Activated CD4-positive, alpha-beta T cell treated with anti-CD3 and anti-CD28 coated beads, Interleukin-2, amount 50 U/mL, for 4 hours (primary cell): ENCODE results near the gene CA5A.
"Not testable (repeated sequence)": the region's sequence is repeated elsewhere in the genome, so short reads cannot be mapped to it uniquely, and the experiment has no call there.

Experiments used
- DNase-seq, 2 experiments: peaks; one replicate each; pipeline ENCODE4 v3.0.0-alpha.2; 2020

Gene CA5A

DNA sequence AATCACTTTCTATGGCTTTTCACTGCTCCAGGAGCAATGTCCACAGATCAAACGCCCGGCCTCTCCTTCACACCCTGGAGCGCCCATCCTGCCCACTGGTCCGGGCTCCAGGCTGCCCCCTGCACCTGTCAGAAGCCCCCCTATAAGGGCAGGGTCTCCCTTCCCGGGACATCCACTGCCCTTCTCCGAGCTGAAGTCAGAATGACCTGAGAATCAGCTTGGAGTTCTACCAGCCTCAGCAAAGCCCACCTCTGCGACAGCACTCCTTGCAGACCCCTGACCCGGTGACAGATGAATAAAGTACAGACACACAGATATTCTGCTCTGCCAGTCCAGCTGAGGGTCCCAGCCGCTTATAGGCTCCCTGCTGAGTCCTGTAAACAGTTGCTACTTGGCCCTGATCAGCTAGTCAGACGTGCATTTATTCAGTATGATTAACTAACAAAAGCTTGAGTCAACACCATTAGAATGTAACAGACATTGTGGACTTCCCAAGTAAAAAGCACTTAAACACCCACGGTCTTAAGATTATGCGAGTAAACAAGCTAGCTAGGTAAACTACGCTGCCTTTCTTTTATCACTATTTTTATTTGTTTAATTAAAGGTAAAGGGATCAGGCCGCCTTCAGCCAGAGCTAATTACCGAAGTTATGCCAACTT, 71.9 kb downstream of the CA5A start:
- peak in 1 of 2 experiments; percentile 1 for DNase-seq

DNA sequence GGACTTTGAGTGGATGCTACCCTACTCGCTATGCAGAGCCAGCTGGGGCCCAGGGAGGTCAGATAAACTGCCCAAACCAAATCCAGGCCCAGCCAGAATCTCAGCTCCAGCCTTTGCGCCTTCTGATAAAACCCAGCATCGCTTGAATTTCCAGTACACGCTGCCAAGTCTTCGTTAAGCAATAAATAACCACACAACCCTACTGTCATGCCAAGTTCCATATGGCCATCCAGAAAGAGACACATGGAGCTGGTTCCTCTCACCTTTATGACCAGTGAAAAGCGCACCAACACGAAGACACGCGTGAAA, 73.0 kb downstream of the CA5A start:
- not testable (repeated sequence) for DNase-seq

DNA sequence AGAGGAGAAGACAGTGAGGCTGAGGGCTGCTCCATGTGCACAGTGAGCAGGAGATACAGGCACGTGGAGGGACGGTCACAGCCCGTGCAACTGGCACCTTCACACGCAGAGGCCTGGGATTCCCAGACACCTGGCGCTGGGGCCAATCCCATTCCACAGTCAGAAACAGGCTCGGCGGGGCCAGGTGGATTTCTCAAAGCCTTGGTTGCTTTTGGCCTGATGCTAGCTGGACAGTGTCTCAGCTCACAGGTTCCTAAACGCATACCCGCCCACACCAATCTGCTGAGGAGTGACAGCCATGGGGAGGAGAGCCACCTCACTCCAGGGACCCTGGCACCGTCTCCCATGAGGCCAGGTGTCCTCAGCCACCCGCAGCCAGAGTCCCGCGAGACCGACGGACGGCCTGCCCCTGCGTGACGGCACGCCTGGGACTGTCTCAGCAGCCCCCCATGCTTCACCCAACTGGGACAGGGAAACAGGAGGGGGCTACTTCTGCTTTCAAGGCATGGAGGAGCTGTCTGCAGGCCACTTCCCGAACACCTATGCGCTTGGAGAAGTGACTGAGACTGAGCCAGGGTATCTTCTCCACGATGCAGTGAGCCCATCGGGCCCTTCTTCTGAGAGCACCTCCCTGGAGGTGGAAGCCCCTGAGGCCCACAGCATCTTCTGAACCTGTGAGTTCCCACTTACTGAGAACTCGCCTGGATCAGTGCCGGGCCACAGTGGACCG, 73.6 kb downstream of the CA5A start:
- DNase-seq, result peak in 1 of 2 experiments; percentile 0

DNA sequence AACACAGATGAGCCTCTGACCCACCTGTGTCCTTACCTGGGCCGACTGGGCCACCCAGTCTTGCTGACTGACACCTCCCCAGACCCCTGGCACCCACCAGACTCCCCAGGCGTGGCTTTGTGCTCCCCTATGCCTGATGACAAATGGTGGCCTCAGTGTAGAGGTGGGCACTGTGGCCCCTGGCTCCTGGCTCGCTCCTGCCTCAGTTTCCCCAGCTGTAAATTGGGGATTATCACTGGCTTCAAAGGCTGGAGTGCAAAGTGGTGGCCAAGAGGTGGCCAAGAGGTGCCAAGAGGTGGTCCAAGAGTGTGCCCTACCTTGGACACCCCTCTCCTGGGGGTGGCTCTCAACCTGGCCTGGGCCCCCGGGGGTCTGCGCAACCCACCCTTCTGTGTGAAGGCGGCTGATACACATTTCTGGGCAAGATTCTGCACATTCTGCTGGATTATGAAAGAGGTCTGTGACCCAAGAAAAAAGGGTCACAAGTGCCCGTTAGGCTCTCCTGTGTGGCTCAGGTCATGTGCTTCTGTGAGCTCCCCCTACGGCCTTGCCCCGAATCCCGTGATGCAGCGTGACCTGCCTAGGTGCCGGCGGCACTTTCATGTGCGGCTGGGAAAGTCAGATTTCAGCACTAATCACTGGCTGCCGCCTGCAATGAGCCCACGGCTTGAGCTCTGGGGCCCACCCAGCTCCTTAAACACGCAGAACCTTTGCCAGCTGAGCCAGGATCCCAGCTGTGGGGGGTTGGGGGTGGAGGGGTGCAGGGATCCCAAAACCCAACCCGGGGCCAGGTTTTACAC, 74.8 kb downstream of the CA5A start:
- peak in 1 of 2 experiments; percentile 1 for DNase-seq

DNA sequence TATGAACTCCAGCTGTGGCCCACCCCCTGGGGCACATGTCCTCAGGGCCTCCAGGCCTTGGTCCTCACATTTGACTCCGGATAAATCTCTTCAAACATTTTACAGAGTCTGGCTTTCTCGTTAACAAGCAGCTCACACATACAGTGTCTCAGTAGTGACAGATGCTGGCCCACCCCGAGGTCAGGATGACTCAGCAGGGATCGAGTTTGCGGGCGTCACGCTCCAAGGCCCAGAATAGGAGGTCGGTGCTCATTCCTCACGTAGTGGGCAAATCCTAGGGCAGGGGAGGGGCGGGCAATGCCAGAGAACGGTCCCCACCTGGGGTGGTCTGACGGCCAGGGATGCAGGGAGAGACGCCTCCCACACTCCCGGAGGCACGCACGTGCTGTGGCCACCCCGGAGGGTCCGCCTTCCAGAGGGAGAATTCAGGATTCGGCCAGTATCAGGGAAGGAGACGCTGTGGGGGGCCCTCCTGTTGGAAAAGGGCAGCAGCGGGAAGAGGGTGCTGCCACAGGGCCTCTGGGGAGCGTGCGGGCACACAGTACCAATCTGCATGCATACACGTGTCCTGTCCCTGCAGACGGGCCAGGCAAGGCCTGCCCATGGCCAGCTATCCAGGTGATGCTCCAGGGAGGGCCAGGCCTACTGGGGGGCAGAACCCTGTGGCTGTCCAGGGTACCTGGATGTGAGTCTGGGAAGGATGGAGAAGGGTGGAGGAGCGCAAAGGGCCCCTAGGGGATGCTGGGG, 75.6 kb downstream of the CA5A start:
- DNase-seq, result peak in 1 of 2 experiments; percentile 11

DNA sequence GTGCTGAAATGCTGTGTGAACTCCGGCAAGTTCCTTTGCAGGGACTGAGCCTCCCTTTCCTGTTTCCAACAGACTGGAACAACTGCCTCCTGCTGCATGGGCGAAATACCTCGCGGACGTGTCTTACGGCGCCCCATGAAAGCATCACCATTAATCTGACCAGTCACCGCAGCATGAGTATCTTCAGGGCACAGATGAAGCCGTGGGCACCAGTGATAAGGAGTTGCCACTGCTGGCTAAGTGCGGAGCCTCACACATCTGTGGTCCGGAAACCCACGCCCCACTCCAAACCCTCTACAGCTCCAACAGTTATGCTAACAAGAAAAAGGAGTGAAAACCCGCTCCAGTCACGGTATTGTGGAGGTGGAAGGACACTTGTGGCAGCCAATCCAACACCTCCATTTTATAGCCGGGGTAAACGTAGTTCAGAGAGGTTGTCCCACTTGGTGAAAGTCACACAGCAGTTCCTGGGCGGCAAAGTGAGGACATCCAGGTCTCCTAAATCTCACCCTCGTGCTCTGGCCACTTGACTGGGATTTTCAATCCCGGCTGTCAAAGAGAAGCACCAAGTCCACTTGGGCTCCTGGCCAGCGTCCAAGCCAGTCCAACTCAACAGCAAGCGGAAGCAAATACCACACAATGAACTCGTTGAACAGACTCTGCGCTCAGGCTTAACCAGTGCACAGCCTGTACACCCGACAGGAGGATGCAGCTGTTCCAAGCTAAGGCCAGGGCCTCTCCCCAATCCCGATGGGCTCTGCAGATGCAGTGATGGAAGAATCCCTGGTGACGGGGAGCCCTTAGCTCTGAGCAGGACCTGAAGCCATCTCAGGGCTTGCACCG, 78.0 kb downstream of the CA5A start:
- DNase-seq, result peak in 1 of 2 experiments; percentile 0

DNA sequence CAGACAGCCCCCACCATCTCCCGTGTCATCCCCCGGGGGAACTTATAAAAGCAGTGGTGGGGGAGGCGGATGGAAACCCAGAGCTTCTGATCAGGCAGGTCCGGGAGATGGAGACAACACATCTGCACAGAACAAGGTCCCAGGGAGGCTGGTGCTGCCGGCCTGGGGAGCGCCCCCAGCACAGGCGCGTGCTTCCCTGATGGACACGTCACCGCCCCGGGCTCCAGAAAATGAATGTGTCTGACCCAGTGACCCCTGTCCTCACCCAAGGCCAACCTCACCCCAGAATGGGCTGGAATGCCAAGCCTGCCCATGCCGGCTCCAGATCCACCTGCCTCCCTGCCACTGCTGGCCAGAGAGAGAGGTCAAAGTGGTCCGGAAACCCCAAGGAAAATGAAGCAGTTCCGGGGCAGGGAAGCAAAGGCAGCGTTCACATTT, 79.5 kb downstream of the CA5A start:
- no peak for DNase-seq

DNA sequence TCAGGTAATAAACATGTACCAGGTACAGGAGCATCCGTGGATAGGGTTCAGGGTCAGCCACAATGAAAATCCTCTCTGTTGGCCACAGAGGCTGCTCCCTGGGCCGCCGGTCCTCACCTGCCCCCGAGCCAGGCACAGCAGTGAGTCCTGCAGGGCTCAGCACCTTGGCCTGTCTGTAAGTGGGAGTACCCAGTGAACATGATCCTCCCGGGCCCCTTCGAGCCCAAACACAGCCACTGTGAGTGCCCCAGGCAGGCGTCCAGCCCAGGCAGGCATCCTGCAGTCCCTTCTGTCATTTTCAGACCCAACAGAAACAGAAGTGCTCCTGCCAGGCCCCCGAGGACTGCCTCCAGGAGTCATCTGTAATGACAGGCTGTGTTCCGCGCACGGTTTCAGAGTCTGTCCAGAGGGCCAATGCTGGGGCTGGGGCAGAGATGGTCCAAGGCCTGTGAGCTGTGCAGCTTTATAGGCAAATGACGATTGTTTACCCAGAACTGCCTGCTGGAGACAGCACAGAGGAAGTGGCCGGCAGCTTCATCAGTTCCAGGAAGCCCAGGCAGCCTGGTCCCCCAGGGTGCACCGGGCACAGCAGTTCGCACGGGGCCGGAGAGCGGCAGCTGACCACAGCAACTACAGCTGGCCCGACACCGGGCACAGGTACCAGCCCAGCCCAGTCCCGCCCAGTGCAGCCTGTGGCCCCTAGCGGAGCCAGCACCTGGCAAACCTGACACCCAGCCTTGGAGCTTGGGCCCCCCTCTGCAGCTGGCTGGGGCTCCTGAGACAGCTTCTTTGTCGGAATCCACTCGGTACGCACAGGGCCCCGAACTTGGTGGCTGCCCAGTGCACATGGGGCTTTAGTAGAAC, 80.2 kb downstream of the CA5A start:
- no peak for DNase-seq

DNA sequence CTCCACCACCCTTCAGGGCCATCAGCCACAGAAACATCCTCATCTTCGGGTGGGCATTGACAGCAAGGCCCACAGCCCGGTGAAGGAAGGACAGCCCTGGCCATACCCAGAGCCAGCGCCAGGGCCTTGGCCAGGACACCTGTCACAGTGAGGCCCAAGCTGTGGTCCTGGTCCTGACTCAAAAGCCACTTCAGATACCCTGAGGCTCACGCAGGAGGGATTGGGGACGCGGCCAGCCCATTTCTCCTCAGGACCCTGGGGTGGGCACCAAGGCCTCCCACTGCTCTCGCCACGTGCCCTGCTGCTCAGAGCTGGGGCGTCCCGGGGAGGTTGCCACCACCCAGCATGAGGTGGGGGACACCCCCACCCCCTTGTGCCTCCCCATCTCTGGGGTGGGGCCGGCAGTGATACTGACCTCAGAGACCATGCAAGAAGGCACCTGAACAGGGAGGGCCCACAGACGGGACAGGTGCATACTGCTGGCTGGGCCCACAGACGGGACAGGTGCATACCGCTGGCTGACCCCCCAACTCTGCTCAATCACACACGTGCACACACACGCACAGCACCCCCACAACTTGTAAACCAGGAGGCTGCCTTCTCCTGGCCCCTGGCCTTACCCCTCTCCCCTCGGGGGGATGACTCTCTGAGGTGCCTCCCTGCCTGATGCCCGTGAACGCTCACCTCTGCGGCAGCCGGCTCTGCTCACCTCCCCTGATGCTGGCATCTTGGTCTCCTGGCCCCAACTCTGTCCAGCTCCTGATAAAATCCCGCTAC, 81.2 kb downstream of the CA5A start:
- DNase-seq, result no peak

DNA sequence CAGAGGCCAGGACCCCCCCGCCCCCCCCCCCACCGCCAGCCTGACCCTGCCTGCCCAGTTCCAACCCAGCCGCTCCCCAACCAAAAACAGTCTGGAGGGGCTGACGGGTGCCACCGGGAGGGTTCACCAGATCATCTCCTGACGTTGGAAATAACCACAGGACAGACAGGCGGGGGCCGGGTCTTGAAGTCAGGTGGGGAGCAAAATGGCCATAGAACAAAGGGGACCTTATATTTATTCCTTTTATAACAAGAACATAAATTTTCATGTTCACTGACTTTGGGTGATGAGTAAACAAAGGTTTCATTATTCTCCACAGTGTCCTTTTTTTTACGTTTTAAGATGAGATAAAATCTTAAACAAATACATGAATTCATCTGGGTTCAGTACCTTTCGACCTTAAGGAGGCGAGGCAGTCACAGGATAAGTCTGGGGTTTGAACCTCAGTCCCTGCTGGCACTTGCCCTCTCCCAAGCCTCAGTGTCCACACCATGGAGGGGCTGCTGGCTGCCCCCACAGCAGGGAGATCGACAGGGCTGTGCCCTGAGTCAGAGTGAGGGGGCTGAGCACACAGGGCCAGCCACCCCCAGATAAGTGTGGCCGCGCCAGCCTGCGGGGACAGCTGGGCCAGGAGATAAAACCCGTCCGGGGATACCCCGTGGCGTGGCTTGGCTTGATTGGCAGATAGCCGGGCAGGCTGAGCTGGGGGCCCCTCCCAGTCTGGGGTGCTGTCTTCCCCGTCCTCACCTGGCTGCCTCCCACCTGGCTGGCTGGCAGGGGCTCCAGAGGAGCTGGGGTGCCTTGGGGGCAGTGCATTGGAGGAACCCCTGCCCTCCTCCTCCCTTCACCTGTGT, 82.0 kb downstream of the CA5A start:
- no peak for DNase-seq

DNA sequence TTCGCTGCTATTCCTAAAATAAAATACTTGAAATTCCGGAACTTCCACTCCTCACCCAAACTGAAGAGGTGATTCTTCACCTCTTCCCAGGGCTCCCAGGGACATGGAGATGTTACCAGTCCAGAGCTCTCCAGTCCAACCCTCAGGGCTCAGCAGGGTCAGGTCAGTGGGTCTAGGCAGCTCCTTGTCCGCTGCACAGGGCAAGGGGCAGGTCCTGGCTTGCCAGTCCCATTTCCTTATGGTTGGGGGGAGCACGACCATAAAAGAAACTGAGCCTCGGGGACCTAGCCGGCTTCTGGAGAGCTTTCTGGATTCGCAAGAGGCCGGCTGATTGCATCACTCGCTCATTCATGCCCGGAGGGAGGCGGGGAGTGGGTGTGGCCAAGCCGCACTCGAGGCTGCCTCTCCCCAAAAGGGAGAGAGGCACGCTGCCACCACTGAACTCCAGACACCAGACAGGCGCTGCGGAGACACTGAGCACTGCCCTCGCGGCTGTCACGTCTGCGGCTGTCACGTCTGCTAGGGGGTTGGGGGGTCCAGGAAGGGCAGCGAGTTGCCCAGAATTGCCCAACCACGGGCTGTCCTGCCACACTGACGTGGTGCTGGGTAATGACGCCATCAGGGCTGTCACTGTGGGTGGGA, 82.8 kb downstream of the CA5A start:
- DNase-seq, result peak; percentile 87

DNA sequence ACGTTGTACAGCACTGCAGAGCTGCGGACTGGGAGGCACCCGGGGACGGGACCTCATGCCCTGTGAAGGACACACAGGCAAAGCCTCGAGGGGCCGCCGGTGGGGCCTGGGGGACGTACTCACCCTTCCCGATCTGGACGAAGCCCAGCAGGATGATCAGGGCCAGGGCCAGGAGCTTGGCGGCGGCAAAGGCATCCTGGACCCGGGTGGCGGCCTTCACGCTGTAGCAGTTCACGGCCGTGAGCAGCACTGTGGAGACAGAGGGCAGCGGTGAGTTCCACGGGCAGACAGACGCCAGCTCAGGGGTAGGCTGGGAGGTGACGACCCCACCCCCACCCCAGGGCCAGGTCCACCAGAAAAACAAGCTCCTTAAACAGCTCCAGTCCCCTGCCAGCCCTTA, 84.7 kb downstream of the CA5A start:
- DNase-seq, result no peak

DNA sequence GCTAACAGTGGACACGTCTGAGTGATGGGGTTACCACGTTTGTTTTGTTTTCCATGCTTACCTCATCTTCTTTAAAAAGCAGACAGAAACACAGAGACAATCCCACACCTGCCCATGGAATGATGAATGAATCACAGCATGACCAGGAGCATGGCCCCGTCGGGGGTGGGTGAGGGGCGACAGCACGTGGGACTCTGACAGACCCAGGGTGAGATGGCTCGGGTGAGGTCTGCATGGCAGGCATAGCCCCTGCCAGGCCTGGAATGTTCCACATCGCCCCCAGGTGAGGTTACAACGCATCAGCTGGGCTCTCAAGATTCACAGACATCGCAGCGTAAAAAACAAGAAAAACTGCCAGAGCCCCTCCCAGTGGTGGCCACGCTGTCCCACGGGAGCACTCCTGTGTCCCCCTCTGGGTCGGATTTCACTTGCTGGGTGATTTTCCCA, 85.2 kb downstream of the CA5A start:
- no peak for DNase-seq

DNA sequence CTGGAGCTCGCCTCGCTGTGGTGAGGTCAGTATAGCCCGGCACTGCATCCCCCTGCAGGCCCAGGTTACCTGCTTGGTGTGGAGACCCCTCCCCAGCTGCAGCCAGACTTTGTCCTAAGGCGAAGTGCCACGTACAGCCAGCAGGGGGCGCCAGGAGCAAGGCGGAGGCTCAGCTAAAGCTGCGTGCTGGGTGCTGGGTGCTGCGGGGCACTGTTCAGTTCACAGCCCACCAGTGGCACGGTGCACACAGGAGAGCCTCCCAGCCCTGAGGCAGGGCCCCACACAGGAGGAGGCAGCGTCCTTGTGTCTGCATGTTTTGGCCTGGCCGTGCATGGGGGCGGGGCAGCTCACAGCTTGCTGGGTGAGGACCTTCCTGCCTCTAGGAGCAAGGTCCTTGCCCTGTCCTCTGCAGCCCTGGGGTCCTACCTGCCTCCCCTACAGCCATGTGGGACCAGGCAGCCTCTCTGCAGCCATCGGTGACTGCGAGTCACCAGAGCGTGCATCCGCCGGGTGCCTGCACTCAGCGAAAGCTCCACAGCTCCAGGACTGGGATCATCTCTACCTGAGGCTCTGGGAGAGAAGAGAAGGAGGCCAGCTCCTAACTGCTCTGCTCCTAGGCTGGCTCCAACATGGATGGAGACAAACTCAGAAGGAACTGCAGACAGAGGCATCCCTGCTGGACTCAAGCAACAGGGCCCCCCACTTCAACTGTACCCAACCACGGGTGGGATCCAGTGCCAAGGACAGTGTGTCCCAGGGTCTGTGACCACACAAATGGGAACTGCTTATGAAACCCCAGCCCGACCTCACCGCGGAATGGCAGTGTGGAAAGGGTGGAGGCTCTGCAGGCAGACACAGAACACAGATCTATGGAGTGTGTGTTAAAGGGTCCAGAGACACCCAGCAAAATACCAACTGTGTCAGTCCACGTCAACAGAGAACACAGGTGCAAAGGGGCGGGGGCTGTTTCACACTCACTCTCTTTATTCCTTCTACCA, 86.0 kb downstream of the CA5A start:
- DNase-seq, result peak; percentile 67 to 70

DNA sequence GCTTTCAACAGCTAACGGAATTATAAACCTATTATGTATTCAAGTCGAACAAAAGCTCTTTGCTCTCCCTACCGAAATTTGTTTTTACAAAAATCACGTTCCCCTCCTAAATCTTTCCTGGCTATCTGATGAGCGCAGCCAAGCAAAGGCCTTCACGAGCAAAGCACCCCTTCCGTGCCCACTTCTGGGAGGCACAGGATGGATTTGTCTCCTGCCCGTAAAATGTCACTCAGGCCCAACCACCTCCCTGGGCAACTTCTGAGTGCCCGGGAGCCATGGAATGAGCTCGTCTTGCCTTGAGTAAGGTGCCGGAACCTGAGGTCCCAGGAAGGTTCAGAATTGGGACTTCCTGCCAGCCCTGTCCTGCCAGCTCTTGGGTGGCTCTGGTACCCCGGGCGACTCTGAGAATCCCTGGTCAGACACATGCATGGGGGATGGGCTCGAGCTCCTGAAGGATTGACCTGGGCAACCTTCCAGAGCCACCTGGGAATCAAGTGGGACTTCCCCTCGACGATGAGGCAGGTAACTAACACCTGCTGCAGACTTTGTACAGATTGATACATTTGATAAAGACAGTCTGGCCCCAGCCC, 86.8 kb downstream of the CA5A start:
- no peak for DNase-seq

DNA sequence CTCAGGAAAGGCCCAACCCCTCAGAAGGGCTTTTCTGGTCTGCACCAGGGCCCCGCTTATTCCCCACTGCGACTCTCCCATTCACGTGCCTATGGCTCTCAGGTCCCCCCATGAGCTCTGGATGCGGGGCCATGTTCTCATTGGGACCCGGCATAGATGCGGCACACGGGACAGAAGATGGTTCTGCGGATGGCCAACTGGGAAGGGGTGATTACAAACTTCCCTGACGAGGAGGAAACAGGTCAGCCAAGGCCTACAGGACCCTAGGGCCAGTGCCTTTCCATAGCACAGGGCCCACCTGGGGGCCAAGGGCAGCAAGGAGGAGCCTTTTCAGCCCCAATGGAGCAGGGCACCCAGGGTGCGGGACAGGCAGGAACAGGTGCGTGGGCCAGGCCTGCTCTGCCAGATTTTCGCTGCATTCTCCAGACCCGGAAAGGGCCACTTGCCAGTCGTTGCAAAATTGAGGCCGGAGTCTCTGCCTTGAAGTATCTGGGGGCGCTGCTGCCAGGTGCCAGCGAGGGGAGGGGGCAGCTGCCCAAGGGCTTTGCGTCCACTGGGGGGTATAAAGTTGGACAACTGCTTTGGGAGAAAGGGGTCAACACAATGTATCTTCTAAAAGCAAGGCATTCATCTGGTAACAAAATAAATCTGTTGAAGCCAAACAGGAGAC, 87.5 kb downstream of the CA5A start:
- DNase-seq, result no peak
